Right atrium auricular region (tissue), 2 donors: Measurements from ENCODE around the gene SLC2A4. TPM values are rescaled to one million over a fixed set of nuclear protein-coding genes. Genes with fewer than 3 reads are reported as not detected.

Experiments
- DNase-seq: peaks from one replicate; pipeline ENCODE4 v3.0.0-alpha.2; 2019; ENCODE audit warnings: low spot score
- H3K27ac ChIP-seq, 2 donors: fragments of 200-600 bp; sonication (generic); 1 replicate in 1 of 2; 2 replicates in 1 of 2; pipeline ENCODE4 v1.5.1; 2016 to 2019
- H3K27me3 ChIP-seq, 2 donors: fragments of 200-600 bp; sonication (generic); one replicate each; pipeline versions ENCODE4 v1.5.1 to v1.6.0; 2017 to 2019
- H3K36me3 ChIP-seq: fragments of 200-600 bp; sonication (generic); one replicate; pipeline ENCODE4 v1.5.1; 2016
- H3K4me1 ChIP-seq, 2 donors: fragments of 200-600 bp; sonication (generic); one replicate each; pipeline versions ENCODE4 v1.5.1 to v1.6.0; 2017 to 2019
- H3K4me3 ChIP-seq, 2 donors: fragments of 200-600 bp; sonication (generic); 1 replicate in 1 of 2; 2 replicates in 1 of 2; pipeline ENCODE4 v1.5.1; 2017 to 2019; ENCODE audit warnings: mild to moderate bottlenecking in 1 of 2, moderate library complexity in 1 of 2
- H3K9me3 ChIP-seq, 2 donors: fragments of 200-600 bp; sonication (generic); one replicate each; pipeline ENCODE4 v1.5.1; 2019
- total RNA-seq, 2 donors: library from RNA; depleted of rRNA; stranded (reverse); fragments of >200 nt; gene quantifications; one replicate each; pipeline ENCODE4 v1.1.0, GENCODE V29; 2016
- TF ChIP-seq, protein P1 (sequence below), 2 donors: fragments of 200-600 bp; sonication (generic); IDR thresholded peaks; one replicate each; pipeline ENCODE4 v1.5.1; 2019; ENCODE audit warnings: antibody characterized with exemption in 2 of 2

SLC2A4 gene
- total RNA-seq, 2 donors from 2014 or later, result 70.3 to 151 TPM

DNA sequence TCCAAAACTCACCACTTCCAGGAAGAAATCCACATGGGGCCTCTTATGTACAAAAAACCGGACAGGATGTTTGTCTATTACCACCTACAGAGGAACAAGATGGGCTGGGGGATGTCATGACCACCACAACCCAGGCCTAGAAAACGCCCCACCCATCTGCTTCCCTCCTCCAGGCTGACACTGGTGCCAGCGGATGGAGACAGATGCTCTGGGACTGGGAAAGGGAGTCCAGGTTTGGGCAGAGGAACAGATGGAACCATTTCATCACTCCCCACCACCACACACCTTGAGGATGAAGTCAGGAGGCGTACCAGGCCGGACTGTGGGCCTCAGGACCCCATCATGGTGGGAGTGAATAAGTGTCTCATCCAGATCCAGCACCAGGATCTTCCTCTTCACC is 34.7 kb upstream of the SLC2A4 start:
- Histone ChIP-seq H3K4me1 (peaks cover 0 to 33% of the 10 kb centered on the region in 2 donors), H3K4me3 (no peak overlapping the region), H3K9me3 (no peaks in the 10 kb centered on the region), H3K27ac (no peak overlapping the region), H3K27me3 (no peaks in the 10 kb centered on the region), H3K36me3 (peaks cover 33% of the 10 kb centered on the region)
- TF ChIP-seq, protein P1, sequence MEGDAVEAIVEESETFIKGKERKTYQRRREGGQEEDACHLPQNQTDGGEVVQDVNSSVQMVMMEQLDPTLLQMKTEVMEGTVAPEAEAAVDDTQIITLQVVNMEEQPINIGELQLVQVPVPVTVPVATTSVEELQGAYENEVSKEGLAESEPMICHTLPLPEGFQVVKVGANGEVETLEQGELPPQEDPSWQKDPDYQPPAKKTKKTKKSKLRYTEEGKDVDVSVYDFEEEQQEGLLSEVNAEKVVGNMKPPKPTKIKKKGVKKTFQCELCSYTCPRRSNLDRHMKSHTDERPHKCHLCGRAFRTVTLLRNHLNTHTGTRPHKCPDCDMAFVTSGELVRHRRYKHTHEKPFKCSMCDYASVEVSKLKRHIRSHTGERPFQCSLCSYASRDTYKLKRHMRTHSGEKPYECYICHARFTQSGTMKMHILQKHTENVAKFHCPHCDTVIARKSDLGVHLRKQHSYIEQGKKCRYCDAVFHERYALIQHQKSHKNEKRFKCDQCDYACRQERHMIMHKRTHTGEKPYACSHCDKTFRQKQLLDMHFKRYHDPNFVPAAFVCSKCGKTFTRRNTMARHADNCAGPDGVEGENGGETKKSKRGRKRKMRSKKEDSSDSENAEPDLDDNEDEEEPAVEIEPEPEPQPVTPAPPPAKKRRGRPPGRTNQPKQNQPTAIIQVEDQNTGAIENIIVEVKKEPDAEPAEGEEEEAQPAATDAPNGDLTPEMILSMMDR (IDR thresholded peaks at IDR 0.05), result no peak
- no peak for DNase-seq

DNA sequence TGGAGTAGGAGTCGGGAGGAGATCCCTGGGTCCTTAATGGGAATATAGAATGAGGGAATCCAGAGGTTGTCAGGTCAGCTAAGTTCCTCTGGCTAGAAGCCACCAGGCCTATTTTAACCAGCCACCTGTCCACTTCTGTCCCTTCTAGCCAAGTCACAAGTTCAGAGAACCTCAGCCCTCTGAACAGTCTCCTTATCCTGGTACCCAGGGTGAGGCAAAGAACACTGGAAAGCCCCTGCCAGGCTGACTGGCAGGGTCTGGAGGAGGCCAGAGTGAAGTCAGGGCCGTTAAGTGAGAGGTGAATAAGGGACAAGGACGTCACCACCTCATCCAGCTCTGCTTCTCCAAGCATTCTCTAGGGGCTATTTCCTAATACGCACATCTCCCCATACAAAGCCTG is 32.7 kb upstream of the SLC2A4 start:
- H3K4me3 ChIP-seq, result no peak overlapping the region

DNA sequence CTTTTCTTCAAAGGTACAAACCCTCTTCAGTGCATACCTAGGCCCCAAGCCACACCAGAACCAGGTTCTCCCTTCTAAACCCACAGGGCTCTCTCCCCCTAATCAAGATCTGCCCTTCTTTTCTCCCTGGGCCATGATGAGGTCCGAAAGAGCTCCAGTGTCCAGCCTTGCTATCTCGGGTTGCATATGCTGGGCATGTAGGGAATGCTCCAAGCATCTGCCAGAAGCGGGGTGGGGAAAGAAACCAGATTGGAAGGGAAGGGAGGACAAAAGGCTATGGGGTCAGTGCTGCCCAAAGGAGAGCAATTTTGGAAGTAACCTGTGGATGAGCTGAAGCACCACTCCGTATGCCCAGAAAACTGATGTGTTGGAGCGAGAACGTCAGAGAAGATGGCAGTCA is 32.3 kb upstream of the SLC2A4 start:
- Histone ChIP-seq H3K27ac (peak overlapping the region; percentile 45 to 99), H3K4me1 (peaks cover 0 to 36% of the 10 kb centered on the region in 2 donors), H3K36me3 (peaks cover 30% of the 10 kb centered on the region), H3K9me3 (no peaks in the 10 kb centered on the region), H3K27me3 (no peaks in the 10 kb centered on the region), H3K4me3 (no peak overlapping the region)
- TF ChIP-seq, protein P1 (IDR thresholded peaks at IDR 0.05), result no peak
- no peak for DNase-seq

More for the DNA sequence above, 32.7 kb upstream of the SLC2A4 start:
- Histone ChIP-seq H3K27me3 (no peaks in the 10 kb centered on the region), H3K4me1 (peaks cover 0 to 37% of the 10 kb centered on the region in 2 donors), H3K27ac (peak overlapping the region; percentile 45 to 99), H3K36me3 (peaks cover 31% of the 10 kb centered on the region), H3K9me3 (no peaks in the 10 kb centered on the region)
- TF ChIP-seq, protein P1 (IDR thresholded peaks at IDR 0.05), result no peak
- no peak for DNase-seq

DNA sequence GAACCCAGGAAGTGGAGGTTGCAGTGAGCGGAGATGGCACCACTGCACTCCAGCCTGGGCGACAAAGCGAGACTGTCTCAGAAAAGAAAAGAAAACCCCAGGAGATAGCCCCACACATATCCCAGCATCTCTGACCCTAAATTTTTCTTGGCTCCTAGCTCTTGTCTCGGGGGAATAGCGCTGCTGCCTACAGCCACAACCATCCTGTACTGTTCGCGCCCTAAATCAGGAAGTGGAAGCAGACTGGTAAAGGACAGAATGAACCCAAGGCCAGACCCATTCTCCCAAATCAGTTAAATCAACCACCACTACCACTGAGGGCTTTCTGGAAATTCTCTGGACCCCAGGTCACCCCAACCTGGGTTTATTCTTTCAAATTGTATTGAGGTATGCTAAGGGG is 31.7 kb upstream of the SLC2A4 start:
- TF ChIP-seq, protein P1 (IDR thresholded peaks at IDR 0.05), result no peak

DNA sequence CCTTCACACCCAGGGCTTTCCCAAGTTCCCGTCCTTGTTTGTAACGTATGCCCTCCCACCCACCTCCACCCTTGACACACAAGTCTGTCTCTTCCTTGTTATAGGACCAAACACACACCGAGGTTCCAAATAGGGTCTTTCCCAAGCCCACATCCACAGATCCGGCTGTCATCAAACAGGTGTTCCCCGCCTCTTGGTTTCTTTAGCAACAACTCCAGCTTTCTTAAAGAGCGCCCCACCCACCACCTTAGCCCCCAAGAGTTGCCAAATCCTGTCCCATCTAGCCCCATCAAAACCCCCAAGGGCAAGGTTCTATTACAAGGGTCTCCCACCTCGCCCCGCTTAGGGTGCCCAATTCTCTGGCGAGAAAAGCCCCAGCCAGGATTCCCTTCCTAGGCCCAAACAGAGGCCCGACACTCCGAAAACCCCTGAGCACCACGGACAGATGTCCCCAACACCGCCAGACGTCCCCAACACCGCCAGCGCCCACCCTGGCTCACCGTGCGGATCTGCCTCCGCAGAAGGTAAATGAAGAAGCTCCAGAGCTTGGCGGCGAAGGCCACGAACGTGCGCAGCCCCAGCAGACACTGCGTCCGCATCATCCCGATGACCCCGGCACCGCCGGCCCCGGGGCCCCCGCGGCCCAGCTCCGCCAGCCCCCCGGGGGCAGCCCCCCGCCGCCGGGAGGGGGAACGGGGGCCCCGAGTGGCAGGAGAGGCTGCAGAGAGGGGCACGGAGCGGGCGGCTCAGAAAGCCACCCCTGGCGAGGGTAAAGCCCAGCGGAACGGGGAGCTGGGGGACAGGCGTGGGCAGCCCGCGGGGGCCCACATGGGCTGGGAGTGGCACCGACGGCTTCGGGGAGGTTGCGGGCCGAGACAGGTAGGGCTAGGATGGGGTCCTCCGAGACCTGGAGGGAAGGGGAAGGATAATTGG is 30.6 kb upstream of the SLC2A4 start:
- Histone ChIP-seq H3K4me1 (peaks cover 0 to 36% of the 10 kb centered on the region in 2 donors), H3K27ac (peak overlapping the region; percentile 99), H3K9me3 (no peaks in the 10 kb centered on the region), H3K36me3 (peaks cover 32% of the 10 kb centered on the region), H3K27me3 (no peaks in the 10 kb centered on the region), H3K4me3 (peak overlapping the region; percentile 94 to 96)
- no peak for DNase-seq
- TF ChIP-seq, protein P1 (IDR thresholded peaks at IDR 0.05), result no peak

More for the DNA sequence above, 31.7 kb upstream of the SLC2A4 start:
- no peaks in the 10 kb centered on the region for H3K9me3 ChIP-seq
- no peaks in the 10 kb centered on the region for H3K27me3 ChIP-seq
- peak overlapping the region; percentile 99 for H3K27ac ChIP-seq
- H3K4me3 ChIP-seq, result peak overlapping the region; percentile 94 to 96
- peaks cover 0 to 36% of the 10 kb centered on the region in 2 donors for H3K4me1 ChIP-seq
- H3K36me3 ChIP-seq, result peaks cover 30% of the 10 kb centered on the region
- DNase-seq, result no peak
